Transverse colon (tissue), 4 donors: Measurements from ENCODE around the gene PDE4D.

Experiments used
- EP300 ChIP-seq: sonication (generic); formaldehyde crosslinking; IDR thresholded peaks from one replicate; pipeline ENCODE4 v1.6.1; 2017; ENCODE audit warnings: antibody characterized with exemption, low read depth
- POLR2A ChIP-seq: fragments of 450-650 bp; IDR thresholded peaks from one replicate; pipeline ENCODE4 v1.6.1; 2016; ENCODE audit warnings: antibody characterized with exemption, mild to moderate bottlenecking, moderate library complexity
- POLR2AphosphoS5 ChIP-seq, 3 donors: sonication (generic); formaldehyde crosslinking; IDR thresholded peaks; one replicate each; pipeline ENCODE4 v1.6.1; 2016; ENCODE audit warnings: antibody characterized with exemption in 3 of 3
- TF ChIP-seq, protein P1 (sequence below), 5 experiments: fragments of 200-600 bp in 3 of 5; fragments of 450-650 bp in 2 of 5; sonication (generic) in 3 of 5; IDR thresholded peaks; 1 replicate in 2 of 5; 2 replicates in 3 of 5; pipeline ENCODE4 v1.5.1; 2016 to 2017; ENCODE audit warnings: antibody characterized with exemption in 5 of 5, inconsistent platforms in 3 of 5, mild to moderate bottlenecking in 2 of 5, moderate library complexity in 1 of 5

- TF ChIP-seq, protein P1, sequence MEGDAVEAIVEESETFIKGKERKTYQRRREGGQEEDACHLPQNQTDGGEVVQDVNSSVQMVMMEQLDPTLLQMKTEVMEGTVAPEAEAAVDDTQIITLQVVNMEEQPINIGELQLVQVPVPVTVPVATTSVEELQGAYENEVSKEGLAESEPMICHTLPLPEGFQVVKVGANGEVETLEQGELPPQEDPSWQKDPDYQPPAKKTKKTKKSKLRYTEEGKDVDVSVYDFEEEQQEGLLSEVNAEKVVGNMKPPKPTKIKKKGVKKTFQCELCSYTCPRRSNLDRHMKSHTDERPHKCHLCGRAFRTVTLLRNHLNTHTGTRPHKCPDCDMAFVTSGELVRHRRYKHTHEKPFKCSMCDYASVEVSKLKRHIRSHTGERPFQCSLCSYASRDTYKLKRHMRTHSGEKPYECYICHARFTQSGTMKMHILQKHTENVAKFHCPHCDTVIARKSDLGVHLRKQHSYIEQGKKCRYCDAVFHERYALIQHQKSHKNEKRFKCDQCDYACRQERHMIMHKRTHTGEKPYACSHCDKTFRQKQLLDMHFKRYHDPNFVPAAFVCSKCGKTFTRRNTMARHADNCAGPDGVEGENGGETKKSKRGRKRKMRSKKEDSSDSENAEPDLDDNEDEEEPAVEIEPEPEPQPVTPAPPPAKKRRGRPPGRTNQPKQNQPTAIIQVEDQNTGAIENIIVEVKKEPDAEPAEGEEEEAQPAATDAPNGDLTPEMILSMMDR (IDR thresholded peaks at IDR 0.05), result no peak
- TF ChIP-seq POLR2A (no peak), EP300 (no peak), POLR2AphosphoS5 (IDR thresholded peaks at IDR 0.05) (no peak)
Measured at GRCh38 chr5:58923355-58923754, 970.2 kb downstream of the PDE4D start.
